Occipital lobe (tissue), 2 donors: Measurements from ENCODE around the gene TFF2. TPM values are rescaled to one million over a fixed set of nuclear protein-coding genes. Genes with fewer than 3 reads are reported as not detected.

Experiments
- DNase-seq: peaks from one replicate; lab custom pipeline; 2025; lab: John Stamatoyannopoulos, UW
- total RNA-seq: library from RNA; depleted of rRNA; stranded (reverse); fragments of >200 nt; gene quantifications from one replicate; pipeline ENCODE4 v1.2.3, GENCODE V29; 2014

The TFF2 gene
- total RNA-seq, 1 donor from 2014 or later = not detected

- DNase-seq = no peak
These were observed 3.8 kb downstream of the TFF2 start for GRCh38 chr21:42346866-42347600.

- DNase-seq = no peak
These were observed 4.4 kb downstream of the TFF2 start for GRCh38 chr21:42346441-42346840.

DNA sequence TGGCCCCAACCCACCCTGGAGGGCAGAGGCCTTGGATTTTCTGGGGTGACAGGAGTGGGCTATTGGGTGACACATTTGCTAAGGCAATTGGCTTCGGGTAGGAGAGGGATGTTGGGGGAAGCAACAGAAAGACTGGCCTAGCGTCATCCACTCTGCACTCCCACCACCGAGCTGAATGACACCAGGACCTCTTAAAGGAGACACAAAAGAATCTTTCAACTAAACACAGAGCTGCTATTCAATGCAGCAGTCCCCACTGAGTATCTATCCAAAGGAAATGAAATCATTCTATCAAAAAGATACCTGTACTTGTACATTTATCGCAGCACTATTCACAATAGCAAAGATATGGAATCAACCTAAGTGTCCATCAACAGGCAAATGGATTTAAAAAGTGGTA lies 6.2 kb downstream of the TFF2 start:
- no peak for DNase-seq

- no peak for DNase-seq
These were observed 6.8 kb downstream of the TFF2 start for GRCh38 chr21:42343963-42344510.

GRCh38 chr21:42343556-42343955 lies 7.2 kb downstream of the TFF2 start:
- DNase-seq = no peak

DNA sequence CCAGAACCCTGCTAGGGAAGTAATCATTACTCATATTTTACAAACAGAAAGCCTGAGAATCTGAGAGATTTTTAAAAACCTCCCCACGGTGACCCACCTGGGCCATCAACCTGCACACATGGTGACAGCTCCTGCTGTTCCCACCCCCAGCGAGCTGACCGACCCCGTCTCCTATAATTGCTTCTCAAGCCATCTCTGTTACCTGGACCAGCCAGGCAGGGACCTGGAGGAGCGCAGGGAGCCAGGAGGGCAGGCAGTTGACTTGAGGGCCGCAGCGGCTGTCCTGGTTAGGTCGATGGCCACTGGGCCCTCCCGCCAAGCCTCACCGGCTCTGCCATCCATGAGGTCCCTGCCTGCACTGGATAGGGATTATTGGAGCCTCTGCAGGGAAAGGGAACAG lies 7.7 kb downstream of the TFF2 start:
- DNase-seq = no peak

GRCh38 chr21:42341776-42342542 lies 8.8 kb downstream of the TFF2 start:
- DNase-seq = no peak

DNA sequence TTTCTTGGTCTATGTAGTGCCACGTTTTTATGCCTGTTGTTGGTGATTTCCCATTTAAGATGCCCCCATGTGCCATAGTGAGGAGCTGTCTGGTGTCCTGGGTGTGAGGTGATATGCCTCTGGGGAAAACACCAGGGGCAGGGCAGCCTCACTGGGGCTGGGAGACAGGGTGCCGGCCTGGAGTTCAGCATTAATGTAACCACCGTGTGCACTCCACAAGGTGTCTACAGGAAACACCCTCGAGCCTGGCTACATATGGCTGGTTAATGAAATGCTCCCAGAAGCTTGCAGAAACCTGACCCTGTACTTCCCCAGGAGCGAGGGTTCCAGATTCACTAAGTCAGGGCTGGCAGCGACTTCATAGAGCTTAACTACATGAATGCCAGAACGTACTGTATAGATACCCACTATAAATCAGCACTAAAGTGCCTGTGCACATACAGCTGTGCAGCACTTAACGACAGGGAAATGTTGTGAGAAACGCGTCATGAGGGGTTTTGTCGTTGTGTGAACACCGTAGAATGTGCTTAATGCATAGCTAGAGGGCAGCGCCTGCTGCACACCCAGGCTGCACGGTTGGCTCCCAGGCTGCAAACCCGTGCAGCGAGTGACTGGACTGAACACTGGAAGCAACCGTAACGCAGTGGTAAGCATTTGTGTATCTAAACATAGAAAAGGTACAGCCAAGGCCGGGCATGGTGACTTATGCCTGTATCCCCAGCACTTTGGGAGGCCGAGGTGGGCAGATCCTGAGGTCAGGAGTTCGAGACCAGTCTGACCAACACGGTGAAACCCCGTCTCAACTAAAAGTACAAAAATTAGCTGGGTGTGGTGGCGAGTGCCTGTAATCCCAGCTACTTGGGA lies 10.4 kb downstream of the TFF2 start:
- DNase-seq = no peak

- no peak for DNase-seq
These were observed 11.8 kb downstream of the TFF2 start for GRCh38 chr21:42338729-42339715.

GRCh38 chr21:42337830-42338728 lies 12.7 kb downstream of the TFF2 start:
- peak; percentile 17 for DNase-seq

- no peak for DNase-seq
These were observed 13.5 kb downstream of the TFF2 start for GRCh38 chr21:42337276-42337675.

DNA sequence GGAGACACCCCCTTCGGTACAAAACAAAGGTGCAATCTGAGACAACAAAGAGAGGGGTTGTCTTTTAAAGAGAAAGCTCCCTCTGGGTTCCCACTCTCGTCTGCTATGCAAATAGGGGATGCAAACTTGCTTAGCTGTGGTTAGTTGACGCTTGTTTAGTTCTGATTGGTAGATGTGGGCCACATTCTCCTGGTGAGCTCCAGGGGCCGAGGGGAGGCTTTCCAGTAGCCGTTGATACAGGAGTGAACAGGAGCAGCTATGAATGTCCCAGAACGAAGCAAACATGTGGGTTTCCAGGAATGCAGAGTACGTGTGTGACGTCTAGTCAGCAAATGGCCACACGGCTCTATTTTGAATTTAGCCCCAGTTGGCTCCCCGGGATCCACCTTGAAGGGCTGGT lies 14.7 kb downstream of the TFF2 start:
- DNase-seq = no peak

DNA sequence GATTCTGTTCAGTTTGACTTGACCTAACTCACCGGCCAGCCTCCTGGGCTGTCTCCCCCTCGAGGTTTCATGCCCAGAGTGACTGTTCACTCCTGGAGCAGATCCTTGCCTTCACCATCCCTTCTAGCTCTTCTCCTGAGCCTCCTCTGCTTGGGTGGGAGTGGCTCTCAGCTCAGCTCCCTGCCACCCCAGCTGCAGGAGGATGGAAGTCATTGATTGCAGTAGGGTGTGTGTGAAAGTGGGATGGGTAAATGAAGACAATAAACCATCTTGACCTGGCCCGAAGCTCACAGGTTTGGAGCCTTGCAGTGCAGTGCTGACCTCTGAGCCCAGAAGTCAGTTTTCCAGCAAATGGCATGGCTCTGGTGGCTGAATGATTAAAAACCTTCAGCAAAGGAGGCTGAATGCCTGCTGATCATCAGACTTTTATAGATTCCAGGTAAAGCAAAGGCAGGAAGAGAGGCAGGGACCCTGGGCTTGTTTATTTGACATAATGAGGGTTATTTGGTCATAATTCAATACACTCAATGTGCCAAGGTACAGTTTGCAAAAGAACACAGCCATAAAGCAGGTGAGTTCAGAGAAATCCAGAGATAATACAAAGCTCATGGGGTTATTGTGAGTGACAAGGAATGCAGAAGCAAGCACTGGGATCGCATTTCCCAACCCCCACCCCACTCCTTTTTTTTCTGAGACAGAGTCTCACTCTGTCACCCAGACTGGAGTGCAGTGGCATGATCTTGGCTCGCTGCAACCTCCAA lies 18.1 kb downstream of the TFF2 start:
- no peak for DNase-seq

DNA sequence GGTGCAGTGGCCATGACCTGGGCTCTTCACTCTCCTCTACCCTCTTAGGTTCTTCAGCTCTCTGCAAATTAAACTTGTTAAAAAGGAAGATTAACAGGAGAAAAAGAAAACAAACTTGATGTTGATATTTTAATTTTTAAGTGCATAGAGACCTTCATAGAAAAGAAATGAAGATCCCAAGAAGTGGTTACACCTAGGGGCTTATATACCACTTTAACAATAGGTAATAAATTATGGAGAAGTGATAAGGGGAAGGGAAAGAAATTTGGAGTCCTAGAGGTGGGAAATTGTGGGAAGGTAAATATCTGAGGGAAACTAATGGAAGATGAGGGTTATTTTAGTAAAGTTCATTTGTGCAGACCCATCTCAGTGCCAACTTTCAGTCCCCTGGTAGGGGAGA lies 19.1 kb downstream of the TFF2 start:
- no peak for DNase-seq

GRCh38 chr21:42330380-42331371 lies 20.1 kb downstream of the TFF2 start:
- no peak for DNase-seq

- no peak for DNase-seq
These were observed 25.9 kb downstream of the TFF2 start for GRCh38 chr21:42324896-42325295.

GRCh38 chr21:42321845-42322244 lies 28.9 kb downstream of the TFF2 start:
- DNase-seq = no peak
